Activated B cell treated with CpG ODN at 0.5 μM for 24 hours (primary cell): ENCODE results near the gene LAG3. TPM values are rescaled to one million over a fixed set of nuclear protein-coding genes. Genes with fewer than 3 reads are reported as not detected.

Experiments used
- ATAC-seq: fragments of 200-7000 bp; cut with Tn5 transposase; one replicate; pipeline ENCODE4 v1.10.0; 2021; ENCODE audit warnings: low read depth, mild to moderate bottlenecking, moderate library complexity
- CTCF ChIA-PET: fragments of 350-600 bp; sonication (Branson Sonifier 250); formaldehyde crosslinking; loops from one replicate; lab custom pipeline; 2021; ENCODE audit warnings: antibody characterized with exemption; lab: Charles Lee
- POLR2A ChIA-PET: fragments of 350-600 bp; sonication (Branson Sonifier 250); formaldehyde crosslinking; loops from one replicate; lab custom pipeline; 2021; ENCODE audit warnings: antibody characterized with exemption; lab: Charles Lee
- DNase-seq: peaks from one replicate; pipeline ENCODE4 v3.0.0; 2022
- H3K27ac Mint-ChIP-seq: one replicate; pipeline ENCODE4 v1.8.0; 2020; ENCODE audit warnings: mixed read lengths
- H3K27me3 Mint-ChIP-seq: one replicate; pipeline ENCODE4 v1.8.0; 2021; ENCODE audit warnings: mixed read lengths
- H3K36me3 Mint-ChIP-seq: one replicate; pipeline ENCODE4 v1.8.0; 2021; ENCODE audit warnings: low read depth, mixed read lengths
- H3K4me1 Mint-ChIP-seq: one replicate; pipeline ENCODE4 v1.8.0; 2021; ENCODE audit warnings: mixed read lengths
- H3K4me3 Mint-ChIP-seq: one replicate; pipeline ENCODE4 v1.8.0; 2020; ENCODE audit warnings: mild to moderate bottlenecking, mixed read lengths
- H3K9me3 Mint-ChIP-seq: one replicate; pipeline ENCODE4 v1.8.0; 2020; ENCODE audit warnings: mixed read lengths
- intact Hi-C: fragments of 100-400 bp; cut with micrococcal nuclease; formaldehyde crosslinking; loops from one replicate; pipeline ENCODE4 v1.15.1; 2024
- total RNA-seq: library from RNA; stranded (reverse); gene quantifications from 2 replicates; pipeline ENCODE4 v1.2.3, GENCODE V29; 2022
- TF ChIP-seq, protein P1 (sequence below): fragments of 200-600 bp; IDR thresholded peaks from one replicate; pipeline ENCODE4 v1.8.0; 2022; ENCODE audit warnings: antibody characterized with exemption, mild to moderate bottlenecking

Gene LAG3
- total RNA-seq, 1 donor from 2014 or later = not detected

DNA sequence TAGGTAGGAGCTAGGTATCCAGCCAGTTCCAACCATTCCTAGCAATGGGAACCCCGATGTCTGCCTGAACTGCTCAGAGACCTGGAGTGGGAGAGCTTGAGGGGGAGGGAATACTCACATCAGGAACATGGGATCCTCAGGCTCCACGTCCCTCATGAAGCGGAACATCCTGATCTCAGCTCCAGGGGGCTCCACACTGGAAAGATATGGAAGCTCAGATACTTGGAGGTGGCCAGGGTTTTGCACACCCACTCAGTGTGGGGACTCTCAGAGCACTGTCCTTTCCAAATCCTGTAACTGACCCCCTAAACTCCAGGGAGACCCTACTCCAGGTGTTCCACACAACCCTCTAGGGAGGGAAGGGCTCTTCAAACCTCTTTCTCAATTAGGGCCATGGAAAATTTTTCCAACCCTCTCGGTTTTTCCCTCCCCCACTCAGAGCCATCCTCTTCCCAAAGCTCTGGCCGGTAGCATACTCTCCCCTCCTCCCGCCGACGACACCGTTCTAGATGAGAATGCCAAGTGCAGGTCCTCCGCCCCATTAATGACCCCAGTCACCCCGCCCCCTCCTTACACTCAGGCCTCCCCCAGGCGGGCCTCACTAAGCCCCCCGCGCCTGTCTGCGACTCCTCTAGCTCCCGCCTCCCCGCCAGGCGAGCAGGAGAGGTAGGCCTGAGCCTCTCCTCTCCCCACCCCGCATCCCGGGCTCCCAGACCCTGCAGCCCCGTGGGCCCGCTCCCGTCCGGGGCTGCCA lies 20.0 kb upstream of the LAG3 start:
- Mint-ChIP-seq H3K9me3 (no peaks in the 10 kb centered on the region), H3K36me3 (peaks cover 44% of the 10 kb centered on the region), H3K27ac (peak overlapping the region; percentile 99), H3K4me3 (peak overlapping the region; percentile 93), H3K4me1 (peaks cover 15% of the 10 kb centered on the region), H3K27me3 (no peaks in the 10 kb centered on the region)
- peak; percentile 0 for ATAC-seq
- intact Hi-C loops = loop anchor here (2.0 to 5.0 kb wide), 3 partner anchors 56 to 356 kb away; partner anchors contain the start of genes C12orf57, C1RL and RNU7-1
- ChIA-PET POLR2A (interaction anchor here (0.5 to 4.3 kb wide), 50 partner anchors 9 to 1278 kb away, joined by 3 to 94 read pairs (median 6); partner anchors contain the start of genes C12orf57, CDCA3, COPS7A and GAPDH), CTCF (interaction anchor here (0.8 to 3.7 kb wide), 12 partner anchors 14 to 181 kb away, joined by 3 to 64 read pairs (median 8); partner anchors contain the start of genes COPS7A, LAG3, P3H3 and PTMS)
- TF ChIP-seq, protein P1, sequence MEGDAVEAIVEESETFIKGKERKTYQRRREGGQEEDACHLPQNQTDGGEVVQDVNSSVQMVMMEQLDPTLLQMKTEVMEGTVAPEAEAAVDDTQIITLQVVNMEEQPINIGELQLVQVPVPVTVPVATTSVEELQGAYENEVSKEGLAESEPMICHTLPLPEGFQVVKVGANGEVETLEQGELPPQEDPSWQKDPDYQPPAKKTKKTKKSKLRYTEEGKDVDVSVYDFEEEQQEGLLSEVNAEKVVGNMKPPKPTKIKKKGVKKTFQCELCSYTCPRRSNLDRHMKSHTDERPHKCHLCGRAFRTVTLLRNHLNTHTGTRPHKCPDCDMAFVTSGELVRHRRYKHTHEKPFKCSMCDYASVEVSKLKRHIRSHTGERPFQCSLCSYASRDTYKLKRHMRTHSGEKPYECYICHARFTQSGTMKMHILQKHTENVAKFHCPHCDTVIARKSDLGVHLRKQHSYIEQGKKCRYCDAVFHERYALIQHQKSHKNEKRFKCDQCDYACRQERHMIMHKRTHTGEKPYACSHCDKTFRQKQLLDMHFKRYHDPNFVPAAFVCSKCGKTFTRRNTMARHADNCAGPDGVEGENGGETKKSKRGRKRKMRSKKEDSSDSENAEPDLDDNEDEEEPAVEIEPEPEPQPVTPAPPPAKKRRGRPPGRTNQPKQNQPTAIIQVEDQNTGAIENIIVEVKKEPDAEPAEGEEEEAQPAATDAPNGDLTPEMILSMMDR = no peak
- no peak for DNase-seq

DNA sequence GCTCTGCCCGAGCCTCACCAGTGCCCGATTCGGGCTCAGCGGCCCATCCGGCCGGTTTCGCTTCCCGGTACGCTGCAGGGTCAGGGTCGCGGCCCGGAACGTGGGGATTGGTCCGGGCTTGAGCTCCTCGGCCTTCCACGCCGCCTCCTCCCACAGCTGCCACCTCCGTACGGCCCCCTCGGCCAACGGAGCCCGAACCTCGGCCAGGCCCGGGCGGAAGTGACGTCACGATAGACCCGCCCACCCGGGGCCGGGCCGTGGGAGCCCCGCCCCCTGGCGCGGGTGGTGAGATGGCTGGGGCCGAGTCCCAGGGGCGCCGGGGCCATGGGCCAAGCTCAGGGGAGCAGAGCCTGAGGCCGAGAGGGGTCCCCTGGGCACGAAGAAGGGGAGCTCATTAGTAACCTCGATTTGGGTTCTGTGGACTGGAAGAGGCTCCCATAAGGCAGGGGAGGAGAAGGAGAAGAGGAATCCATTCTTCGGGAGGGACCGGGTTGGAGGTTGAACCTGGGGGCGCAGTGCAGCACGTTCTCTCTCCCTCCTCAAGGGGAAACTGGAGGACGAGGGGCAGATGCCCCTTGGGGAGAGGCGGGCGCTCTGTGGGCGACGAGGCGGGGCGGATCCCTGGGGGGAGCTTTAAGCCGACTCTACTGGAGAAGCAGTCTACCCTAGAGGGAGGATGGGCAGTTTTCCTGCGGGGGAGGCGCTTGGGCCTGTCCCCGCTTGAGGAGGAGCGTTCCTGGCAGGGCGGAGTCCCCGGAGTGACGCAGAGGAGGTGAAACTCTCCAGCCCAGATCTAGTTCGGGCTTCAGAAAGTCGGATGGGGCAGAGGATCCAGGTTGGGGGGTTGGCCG lies 19.2 kb upstream of the LAG3 start, which contains the start of gene MLF2:
Gene MLF2 (minus strand): TSS at position 221 of the 851 bp plus-strand sequence. CDS start 807 bp downstream, outside the sequence.
- Mint-ChIP-seq H3K4me1 (peaks cover 16% of the 10 kb centered on the region), H3K4me3 (peak within 1 kb of the TSS; percentile 93), H3K27me3 (no peaks in the 10 kb centered on the region), H3K36me3 (peaks cover 36% of the 10 kb centered on the region), H3K27ac (peak within 1 kb of the TSS; percentile 99), H3K9me3 (no peaks in the 10 kb centered on the region)
- ChIA-PET POLR2A (interaction anchor here (0.5 to 4.3 kb wide), 57 partner anchors 9 to 1123 kb away, joined by 3 to 94 read pairs (median 5); partner anchors contain the start of genes C12orf57, CDCA3, COPS7A and GAPDH), CTCF (interaction anchor here (0.6 to 3.7 kb wide), 23 partner anchors 9 to 188 kb away, joined by 3 to 64 read pairs (median 5); partner anchors contain the start of genes CDCA3, COPS7A, LAG3 and P3H3)
- ATAC-seq (peak; percentile 91), DNase-seq (peak; percentile 98)
- TF ChIP-seq, protein P1 = peak; percentile 76
- intact Hi-C loops = loop anchor here (1.0 to 5.0 kb wide), 17 partner anchors 11 to 356 kb away; partner anchors contain the start of genes C12orf57, C1RL, CHD4 and COPS7A

DNA sequence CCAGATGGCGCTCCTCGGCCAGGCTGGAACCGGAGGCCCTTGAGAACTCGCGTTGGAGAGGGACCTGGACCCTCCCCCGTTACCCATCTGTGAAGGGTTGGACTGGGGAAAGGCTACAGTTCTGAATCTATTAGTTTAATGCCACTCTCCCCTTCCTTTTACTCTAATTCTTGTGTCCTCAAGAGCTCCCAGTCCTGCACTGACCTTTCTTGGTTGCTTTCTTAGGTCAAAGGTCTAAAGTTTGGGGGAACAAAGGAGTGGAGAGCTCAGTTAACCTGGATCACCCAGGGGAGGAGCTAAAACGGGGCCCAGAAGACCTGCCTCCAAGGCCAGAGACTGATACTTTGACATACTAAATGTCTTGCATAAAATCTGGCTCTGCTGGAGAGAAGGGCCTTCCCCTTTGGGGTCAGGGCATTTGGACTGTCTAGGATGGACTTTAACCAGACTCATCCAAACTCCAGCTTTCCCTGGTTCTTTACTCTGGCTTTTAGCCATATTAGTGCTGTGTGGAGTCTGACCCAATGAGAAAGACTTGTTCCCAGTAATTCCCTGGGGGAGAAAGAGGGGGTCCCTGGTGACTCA lies 18.5 kb upstream of the LAG3 start:
- ChIA-PET POLR2A (interaction anchor here (0.6 to 4.3 kb wide), 46 partner anchors 9 to 354 kb away, joined by 3 to 94 read pairs (median 6); partner anchors contain the start of genes C12orf57, CDCA3, COPS7A and GAPDH), CTCF (interaction anchor here (0.6 to 3.7 kb wide), 22 partner anchors 9 to 189 kb away, joined by 3 to 64 read pairs (median 4); partner anchors contain the start of genes COPS7A, P3H3, PTMS and ZNF384)
- no peak for DNase-seq
- Mint-ChIP-seq H3K27ac (peak overlapping the region; percentile 99), H3K4me3 (peak overlapping the region; percentile 93), H3K9me3 (no peaks in the 10 kb centered on the region), H3K27me3 (no peaks in the 10 kb centered on the region), H3K4me1 (peaks cover 20% of the 10 kb centered on the region), H3K36me3 (peaks cover 29% of the 10 kb centered on the region)
- TF ChIP-seq, protein P1 = no peak
- ATAC-seq = no peak
- intact Hi-C loops = loop anchor here (1.0 to 5.0 kb wide), 17 partner anchors 10 to 355 kb away; partner anchors contain the start of genes C12orf57, C1RL, CHD4 and COPS7A

DNA sequence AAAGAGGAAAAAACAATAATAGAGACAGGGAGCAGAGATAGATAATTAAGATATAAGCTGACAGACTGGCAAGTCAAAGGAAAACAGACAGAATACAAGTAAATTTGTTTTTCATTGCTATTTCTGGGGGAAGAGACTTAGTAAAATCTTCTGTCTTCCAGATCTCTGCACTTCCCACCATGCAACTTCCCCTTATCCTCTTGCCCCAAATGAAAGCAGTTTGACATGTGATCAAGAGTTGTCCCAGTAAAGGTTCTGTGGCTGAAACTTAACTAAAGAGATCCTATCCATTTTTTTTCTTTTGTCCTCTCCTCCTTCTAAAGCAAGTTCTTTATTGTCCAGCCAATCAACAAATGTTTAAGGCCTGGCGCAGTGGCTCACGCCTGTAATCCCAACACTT lies 17.9 kb upstream of the LAG3 start:
- H3K9me3 Mint-ChIP-seq = no peaks in the 10 kb centered on the region
- H3K4me1 Mint-ChIP-seq = peaks cover 20% of the 10 kb centered on the region
- no peak overlapping the region for H3K27ac Mint-ChIP-seq
- intact Hi-C loops = loop anchor here (5.0 kb wide), 1 partner anchor 188 kb away; the partner anchor contains the start of genes C12orf57 and RNU7-1
- H3K36me3 Mint-ChIP-seq = peaks cover 24% of the 10 kb centered on the region
- DNase-seq (no peak), ATAC-seq (no peak)
- TF ChIP-seq, protein P1 = no peak
- POLR2A ChIA-PET = interaction anchor here (1.7 to 4.3 kb wide), 15 partner anchors 11 to 189 kb away, joined by 4 to 94 read pairs (median 13); partner anchors contain the start of genes C12orf57, CDCA3, COPS7A and PTMS
- H3K27me3 Mint-ChIP-seq = no peaks in the 10 kb centered on the region
- H3K4me3 Mint-ChIP-seq = no peak overlapping the region
- CTCF ChIA-PET = interaction anchor here (0.6 to 3.7 kb wide), 16 partner anchors 10 to 189 kb away, joined by 3 to 64 read pairs (median 4); partner anchors contain the start of genes P3H3 and PTMS
